Neural cell (in vitro differentiated cells): ENCODE measurements around the gene ZNF750.

Experiments
- EZH2 ChIP-seq: fragments of 200-600, 300-800 bp; shearing (Covaris generic), sonication (generic); IDR thresholded peaks from 2 replicates; pipeline ENCODE4 v1.6.1; 2014; ENCODE audit warnings: antibody characterized with exemption, low read length, borderline replicate concordance, mild to moderate bottlenecking; ENCODE audit not compliant: insufficient read depth, poor library complexity, severe bottlenecking
- RAD21 ChIP-seq: fragments of 450-650 bp; conservative IDR thresholded peaks from 2 replicates; pipeline ENCODE4 v1.6.1; 2014; ENCODE audit warnings: antibody characterized with exemption, mild to moderate bottlenecking, moderate library complexity
- TAF1 ChIP-seq: IDR thresholded peaks from 2 replicates; pipeline ENCODE4 v1.6.1; 2012; ENCODE audit warnings: low read depth
- TF ChIP-seq, protein P1 (sequence below): fragments of 450-650 bp; IDR thresholded peaks from 2 replicates; pipeline ENCODE4 v1.5.1; 2014; ENCODE audit warnings: antibody characterized with exemption, mild to moderate bottlenecking, moderate library complexity; ENCODE audit not compliant: poor library complexity, severe bottlenecking
- TF ChIP-seq, protein P2 (sequence below): IDR thresholded peaks from 2 replicates; pipeline ENCODE4 v1.6.1; 2012; ENCODE audit warnings: borderline replicate concordance

DNA sequence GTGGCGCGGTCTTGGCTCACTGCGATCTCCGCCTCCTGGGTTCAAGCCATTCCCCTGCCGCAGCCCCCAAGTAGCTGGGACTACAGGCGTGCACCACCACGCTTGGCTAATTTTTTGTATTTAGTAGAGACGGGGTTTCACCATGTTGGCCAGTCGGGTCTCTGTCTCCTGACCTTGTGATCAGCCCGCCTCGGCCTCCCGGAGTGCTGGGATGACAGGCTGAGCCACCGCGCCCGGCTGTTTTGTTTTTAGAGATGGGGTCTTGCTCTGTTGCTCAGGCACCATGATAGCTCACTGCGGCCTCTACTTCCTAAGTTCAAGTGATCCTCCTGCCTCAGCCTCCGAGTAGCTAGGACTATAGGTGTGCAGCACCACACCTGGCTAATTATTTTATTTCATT, 27.2 kb downstream of the ZNF750 start:
- TF ChIP-seq EZH2 = no peak
- TF ChIP-seq RAD21 = no peak
- no peak for TF ChIP-seq TAF1
- TF ChIP-seq, protein P1, sequence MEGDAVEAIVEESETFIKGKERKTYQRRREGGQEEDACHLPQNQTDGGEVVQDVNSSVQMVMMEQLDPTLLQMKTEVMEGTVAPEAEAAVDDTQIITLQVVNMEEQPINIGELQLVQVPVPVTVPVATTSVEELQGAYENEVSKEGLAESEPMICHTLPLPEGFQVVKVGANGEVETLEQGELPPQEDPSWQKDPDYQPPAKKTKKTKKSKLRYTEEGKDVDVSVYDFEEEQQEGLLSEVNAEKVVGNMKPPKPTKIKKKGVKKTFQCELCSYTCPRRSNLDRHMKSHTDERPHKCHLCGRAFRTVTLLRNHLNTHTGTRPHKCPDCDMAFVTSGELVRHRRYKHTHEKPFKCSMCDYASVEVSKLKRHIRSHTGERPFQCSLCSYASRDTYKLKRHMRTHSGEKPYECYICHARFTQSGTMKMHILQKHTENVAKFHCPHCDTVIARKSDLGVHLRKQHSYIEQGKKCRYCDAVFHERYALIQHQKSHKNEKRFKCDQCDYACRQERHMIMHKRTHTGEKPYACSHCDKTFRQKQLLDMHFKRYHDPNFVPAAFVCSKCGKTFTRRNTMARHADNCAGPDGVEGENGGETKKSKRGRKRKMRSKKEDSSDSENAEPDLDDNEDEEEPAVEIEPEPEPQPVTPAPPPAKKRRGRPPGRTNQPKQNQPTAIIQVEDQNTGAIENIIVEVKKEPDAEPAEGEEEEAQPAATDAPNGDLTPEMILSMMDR = no peak
- TF ChIP-seq, protein P2, sequence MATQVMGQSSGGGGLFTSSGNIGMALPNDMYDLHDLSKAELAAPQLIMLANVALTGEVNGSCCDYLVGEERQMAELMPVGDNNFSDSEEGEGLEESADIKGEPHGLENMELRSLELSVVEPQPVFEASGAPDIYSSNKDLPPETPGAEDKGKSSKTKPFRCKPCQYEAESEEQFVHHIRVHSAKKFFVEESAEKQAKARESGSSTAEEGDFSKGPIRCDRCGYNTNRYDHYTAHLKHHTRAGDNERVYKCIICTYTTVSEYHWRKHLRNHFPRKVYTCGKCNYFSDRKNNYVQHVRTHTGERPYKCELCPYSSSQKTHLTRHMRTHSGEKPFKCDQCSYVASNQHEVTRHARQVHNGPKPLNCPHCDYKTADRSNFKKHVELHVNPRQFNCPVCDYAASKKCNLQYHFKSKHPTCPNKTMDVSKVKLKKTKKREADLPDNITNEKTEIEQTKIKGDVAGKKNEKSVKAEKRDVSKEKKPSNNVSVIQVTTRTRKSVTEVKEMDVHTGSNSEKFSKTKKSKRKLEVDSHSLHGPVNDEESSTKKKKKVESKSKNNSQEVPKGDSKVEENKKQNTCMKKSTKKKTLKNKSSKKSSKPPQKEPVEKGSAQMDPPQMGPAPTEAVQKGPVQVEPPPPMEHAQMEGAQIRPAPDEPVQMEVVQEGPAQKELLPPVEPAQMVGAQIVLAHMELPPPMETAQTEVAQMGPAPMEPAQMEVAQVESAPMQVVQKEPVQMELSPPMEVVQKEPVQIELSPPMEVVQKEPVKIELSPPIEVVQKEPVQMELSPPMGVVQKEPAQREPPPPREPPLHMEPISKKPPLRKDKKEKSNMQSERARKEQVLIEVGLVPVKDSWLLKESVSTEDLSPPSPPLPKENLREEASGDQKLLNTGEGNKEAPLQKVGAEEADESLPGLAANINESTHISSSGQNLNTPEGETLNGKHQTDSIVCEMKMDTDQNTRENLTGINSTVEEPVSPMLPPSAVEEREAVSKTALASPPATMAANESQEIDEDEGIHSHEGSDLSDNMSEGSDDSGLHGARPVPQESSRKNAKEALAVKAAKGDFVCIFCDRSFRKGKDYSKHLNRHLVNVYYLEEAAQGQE = no peak
